Activated B cell treated with CpG ODN at 0.5 μM for 24 hours (primary cell): Measurements from ENCODE around the gene BRCA1. TPM values are rescaled to one million over a fixed set of nuclear protein-coding genes. Genes with fewer than 3 reads are reported as not detected.

Experiments used
- ATAC-seq: fragments of 200-7000 bp; cut with Tn5 transposase; one replicate; pipeline ENCODE4 v1.10.0; 2021; ENCODE audit warnings: low read depth, mild to moderate bottlenecking, moderate library complexity
- CTCF ChIA-PET: fragments of 350-600 bp; sonication (Branson Sonifier 250); formaldehyde crosslinking; loops from one replicate; lab custom pipeline; 2021; ENCODE audit warnings: antibody characterized with exemption; lab: Charles Lee
- POLR2A ChIA-PET: fragments of 350-600 bp; sonication (Branson Sonifier 250); formaldehyde crosslinking; loops from one replicate; lab custom pipeline; 2021; ENCODE audit warnings: antibody characterized with exemption; lab: Charles Lee
- DNase-seq: peaks from one replicate; pipeline ENCODE4 v3.0.0; 2022
- H3K27ac Mint-ChIP-seq: one replicate; pipeline ENCODE4 v1.8.0; 2020; ENCODE audit warnings: mixed read lengths
- H3K27me3 Mint-ChIP-seq: one replicate; pipeline ENCODE4 v1.8.0; 2021; ENCODE audit warnings: mixed read lengths
- H3K36me3 Mint-ChIP-seq: one replicate; pipeline ENCODE4 v1.8.0; 2021; ENCODE audit warnings: low read depth, mixed read lengths
- H3K4me1 Mint-ChIP-seq: one replicate; pipeline ENCODE4 v1.8.0; 2021; ENCODE audit warnings: mixed read lengths
- H3K4me3 Mint-ChIP-seq: one replicate; pipeline ENCODE4 v1.8.0; 2020; ENCODE audit warnings: mild to moderate bottlenecking, mixed read lengths
- H3K9me3 Mint-ChIP-seq: one replicate; pipeline ENCODE4 v1.8.0; 2020; ENCODE audit warnings: mixed read lengths
- intact Hi-C: fragments of 100-400 bp; cut with micrococcal nuclease; formaldehyde crosslinking; loops from one replicate; pipeline ENCODE4 v1.15.1; 2024
- total RNA-seq: library from RNA; stranded (reverse); gene quantifications from 2 replicates; pipeline ENCODE4 v1.2.3, GENCODE V29; 2022
- TF ChIP-seq, protein P1 (sequence below): fragments of 200-600 bp; IDR thresholded peaks from one replicate; pipeline ENCODE4 v1.8.0; 2022; ENCODE audit warnings: antibody characterized with exemption, mild to moderate bottlenecking

Gene BRCA1
- total RNA-seq, 1 donor from 2014 or later: 13.3 TPM

DNA sequence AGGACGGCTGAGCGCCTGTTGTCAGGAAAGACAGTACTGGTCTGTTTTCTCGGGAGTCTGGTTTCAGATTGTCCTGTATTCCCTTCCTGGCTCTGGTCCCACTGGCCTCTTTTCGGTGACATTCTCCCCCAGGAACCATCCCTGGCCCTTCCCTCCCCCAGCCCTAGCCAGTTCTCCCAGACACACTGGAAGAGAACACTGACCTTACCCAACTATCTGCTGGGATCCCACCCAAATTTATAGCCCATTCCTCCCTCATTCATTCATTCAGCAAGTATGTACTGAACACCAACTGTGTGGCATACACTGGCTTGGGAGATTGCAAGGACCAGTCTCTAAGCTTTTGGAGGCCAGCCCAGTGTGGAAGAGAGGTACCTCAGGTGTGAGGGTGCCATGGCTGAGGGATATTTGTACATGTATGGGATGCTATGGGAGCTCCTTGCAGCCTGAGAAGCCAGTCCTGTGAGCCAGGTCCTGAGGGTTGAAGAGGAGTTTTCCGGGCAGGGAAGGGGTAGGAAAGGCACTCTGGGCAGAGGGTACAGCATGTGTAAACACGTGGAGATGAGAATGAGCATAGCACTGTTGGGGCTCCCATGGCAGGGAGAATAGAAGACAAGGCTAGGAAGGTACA, 94.9 kb downstream of the BRCA1 start:
- Mint-ChIP-seq H3K27me3 (no peaks in the 10 kb centered on the region), H3K36me3 (no peaks in the 10 kb centered on the region), H3K9me3 (no peaks in the 10 kb centered on the region), H3K4me1 (peaks cover 3% of the 10 kb centered on the region), H3K27ac (no peak overlapping the region), H3K4me3 (no peak overlapping the region)
- TF ChIP-seq, protein P1, sequence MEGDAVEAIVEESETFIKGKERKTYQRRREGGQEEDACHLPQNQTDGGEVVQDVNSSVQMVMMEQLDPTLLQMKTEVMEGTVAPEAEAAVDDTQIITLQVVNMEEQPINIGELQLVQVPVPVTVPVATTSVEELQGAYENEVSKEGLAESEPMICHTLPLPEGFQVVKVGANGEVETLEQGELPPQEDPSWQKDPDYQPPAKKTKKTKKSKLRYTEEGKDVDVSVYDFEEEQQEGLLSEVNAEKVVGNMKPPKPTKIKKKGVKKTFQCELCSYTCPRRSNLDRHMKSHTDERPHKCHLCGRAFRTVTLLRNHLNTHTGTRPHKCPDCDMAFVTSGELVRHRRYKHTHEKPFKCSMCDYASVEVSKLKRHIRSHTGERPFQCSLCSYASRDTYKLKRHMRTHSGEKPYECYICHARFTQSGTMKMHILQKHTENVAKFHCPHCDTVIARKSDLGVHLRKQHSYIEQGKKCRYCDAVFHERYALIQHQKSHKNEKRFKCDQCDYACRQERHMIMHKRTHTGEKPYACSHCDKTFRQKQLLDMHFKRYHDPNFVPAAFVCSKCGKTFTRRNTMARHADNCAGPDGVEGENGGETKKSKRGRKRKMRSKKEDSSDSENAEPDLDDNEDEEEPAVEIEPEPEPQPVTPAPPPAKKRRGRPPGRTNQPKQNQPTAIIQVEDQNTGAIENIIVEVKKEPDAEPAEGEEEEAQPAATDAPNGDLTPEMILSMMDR: no peak
- DNase-seq (no peak), ATAC-seq (no peak)
- intact Hi-C loops: no loop called here
- POLR2A ChIA-PET: interaction anchor here (0.6 kb wide), 1 partner anchor 13 kb away, joined by 5 read pairs; no protein-coding TSS in a partner anchor
- CTCF ChIA-PET: no interaction called here

DNA sequence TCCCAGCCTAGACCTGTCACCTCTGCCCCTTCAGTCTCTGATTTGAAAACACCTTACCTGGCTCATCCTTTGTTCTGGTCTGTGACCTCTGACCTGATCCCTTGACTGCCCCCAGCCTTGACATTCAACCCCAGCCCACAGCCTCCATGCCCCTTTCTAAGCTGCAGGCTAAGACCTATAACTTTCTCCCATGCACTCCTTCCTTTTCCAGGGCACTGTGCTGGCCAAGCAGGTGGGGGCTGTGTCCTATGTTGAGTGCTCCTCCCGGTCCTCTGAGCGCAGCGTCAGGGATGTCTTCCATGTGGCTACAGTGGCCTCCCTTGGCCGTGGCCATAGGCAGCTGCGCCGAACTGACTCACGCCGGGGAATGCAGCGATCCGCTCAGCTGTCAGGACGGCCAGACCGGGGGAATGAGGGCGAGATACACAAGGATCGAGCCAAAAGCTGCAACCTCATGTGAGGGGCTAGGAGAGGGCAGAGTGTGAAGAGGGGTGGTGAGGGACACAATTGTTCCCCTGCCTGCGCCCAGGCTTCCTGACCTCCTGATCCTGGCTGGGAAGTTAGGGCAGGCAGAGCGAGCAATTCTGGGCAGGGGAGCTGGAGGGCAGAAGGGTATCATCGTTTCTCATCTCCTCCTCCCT, 96.8 kb downstream of the BRCA1 start:
- Mint-ChIP-seq H3K27me3 (no peaks in the 10 kb centered on the region), H3K36me3 (peaks cover 3% of the 10 kb centered on the region), H3K27ac (no peak overlapping the region), H3K4me1 (peaks cover 16% of the 10 kb centered on the region), H3K4me3 (no peak overlapping the region), H3K9me3 (no peaks in the 10 kb centered on the region)
- ChIA-PET CTCF (no interaction called here), POLR2A (interaction anchor here (1.2 kb wide), 1 partner anchor 30 kb away, joined by 3 read pairs; the partner anchor contains the start of gene RPL27)
- TF ChIP-seq, protein P1: no peak
- DNase-seq (no peak), ATAC-seq (no peak)
- intact Hi-C loops: no loop called here

DNA sequence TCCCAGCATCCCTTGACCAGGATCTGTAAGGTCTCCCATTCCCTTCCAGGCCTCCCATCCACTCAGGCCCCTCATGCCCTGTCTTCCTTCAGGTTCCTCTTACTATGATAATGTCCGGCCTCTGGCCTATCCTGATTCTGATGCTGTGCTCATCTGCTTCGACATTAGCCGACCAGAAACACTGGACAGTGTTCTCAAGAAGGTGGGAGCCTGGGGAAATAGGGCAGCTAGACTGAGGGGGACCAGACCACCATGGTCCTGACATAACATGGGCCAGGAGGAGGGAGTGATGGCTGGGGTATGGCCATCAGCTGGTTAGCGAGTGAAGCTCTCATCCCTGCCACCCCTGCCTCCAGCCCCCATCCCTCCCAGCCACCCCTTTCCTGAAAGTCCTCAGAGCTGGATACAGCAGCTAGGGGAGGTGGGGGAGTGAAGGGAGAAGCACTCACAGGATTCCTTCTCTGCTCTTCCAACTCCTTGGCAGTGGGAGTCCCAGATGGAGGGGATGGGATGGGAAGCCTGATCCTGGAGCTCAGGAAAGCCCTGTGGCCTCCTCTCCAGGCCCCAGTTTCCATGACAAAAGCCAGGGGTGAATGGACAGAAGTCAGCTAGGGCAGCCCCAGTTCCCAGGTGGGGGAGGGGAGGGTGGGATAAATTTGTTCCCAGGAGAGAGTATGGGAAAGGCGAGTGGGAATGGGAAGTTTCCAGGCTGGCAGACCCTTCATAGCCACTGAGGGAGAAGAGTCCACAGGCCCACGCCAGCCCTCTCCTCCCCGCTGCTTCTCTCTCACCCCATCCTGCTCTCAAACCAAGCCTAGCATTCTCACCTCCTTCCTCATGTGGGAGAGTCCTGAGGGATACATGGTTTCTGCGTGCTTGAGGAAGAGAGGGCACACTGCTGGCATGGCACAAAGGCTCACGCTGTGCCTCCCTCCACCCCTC, 97.8 kb downstream of the BRCA1 start:
- CTCF ChIA-PET: no interaction called here
- peak overlapping the region; percentile 1 for H3K4me3 Mint-ChIP-seq
- DNase-seq: no peak
- H3K27ac Mint-ChIP-seq: no peak overlapping the region
- no peaks in the 10 kb centered on the region for H3K9me3 Mint-ChIP-seq
- TF ChIP-seq, protein P1: no peak
- H3K27me3 Mint-ChIP-seq: no peaks in the 10 kb centered on the region
- intact Hi-C loops: no loop called here
- no peak for ATAC-seq
- peaks cover 3% of the 10 kb centered on the region for H3K36me3 Mint-ChIP-seq
- peaks cover 17% of the 10 kb centered on the region for H3K4me1 Mint-ChIP-seq
- POLR2A ChIA-PET: interaction anchor here (0.6 to 3.8 kb wide), 4 partner anchors 29 to 321 kb away, joined by 3 to 53 read pairs (median 6); partner anchors contain the start of gene RPL27

DNA sequence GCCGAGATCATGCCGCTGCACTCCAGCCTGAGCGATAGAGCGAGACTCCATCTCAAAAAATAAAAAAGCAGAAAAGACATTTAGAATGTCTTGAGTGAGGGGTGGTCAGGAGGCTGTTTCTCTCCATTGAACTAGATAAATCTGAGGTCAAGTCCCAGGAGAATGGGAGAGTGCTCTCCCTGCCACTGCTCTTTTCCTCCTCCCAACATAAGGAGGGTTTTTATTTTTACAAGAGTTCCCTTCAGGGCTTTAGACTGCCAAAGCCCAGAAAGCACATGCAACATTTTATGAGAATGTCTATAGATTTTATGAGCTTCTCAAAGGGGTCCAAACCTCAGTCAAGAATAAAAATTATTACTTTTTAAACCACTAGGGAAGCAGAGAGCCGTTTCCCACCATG, 98.6 kb downstream of the BRCA1 start:
- H3K27me3 Mint-ChIP-seq: no peaks in the 10 kb centered on the region
- TF ChIP-seq, protein P1: no peak
- H3K36me3 Mint-ChIP-seq: peaks cover 5% of the 10 kb centered on the region
- ChIA-PET CTCF (no interaction called here), POLR2A (interaction anchor here (1.1 to 3.8 kb wide), 3 partner anchors 29 to 289 kb away, joined by 3 to 53 read pairs (median 4); partner anchors contain the start of genes RPL27 and TMEM106A)
- DNase-seq (no peak), ATAC-seq (no peak)
- H3K4me3 Mint-ChIP-seq: peak overlapping the region; percentile 38
- peaks cover 18% of the 10 kb centered on the region for H3K4me1 Mint-ChIP-seq
- peak overlapping the region; percentile 50 for H3K27ac Mint-ChIP-seq
- H3K9me3 Mint-ChIP-seq: no peaks in the 10 kb centered on the region
- intact Hi-C loops: no loop called here
